Measurements from ENCODE around the gene EFS. TPM values are rescaled to one million over a fixed set of nuclear protein-coding genes. Genes with fewer than 3 reads are reported as not detected.
"Not testable (repeated sequence)": the region's sequence is repeated elsewhere in the genome, so short reads cannot be mapped to it uniquely, and the experiment has no call there.

Gene EFS
- total RNA-seq, 4 donors from 2014 or later: 0.60 to 10.5 (median 3.3) TPM

DNA sequence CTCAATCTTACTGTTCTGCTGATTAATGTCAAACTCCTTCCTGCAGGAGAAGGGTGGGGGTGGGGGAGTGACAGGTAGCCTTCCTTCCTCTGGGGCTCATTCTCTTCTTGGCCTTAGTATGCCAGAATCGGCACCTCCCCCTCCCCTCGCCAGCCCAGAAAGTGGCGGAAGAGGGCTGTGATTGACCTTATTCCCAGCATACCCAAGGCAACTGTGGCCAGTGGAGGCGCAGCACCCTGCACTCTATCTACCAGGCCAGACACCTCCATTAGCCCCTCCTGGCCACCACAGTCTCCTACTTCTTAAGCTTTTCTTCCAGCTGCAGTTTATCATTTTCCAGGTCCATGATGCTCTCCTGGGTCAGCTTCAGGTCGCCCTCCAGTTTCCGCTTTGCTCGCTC, 27.6 kb upstream of the EFS start:
- DNase-seq: no peak
- intact Hi-C loops (cut with DNase I; ENCODE audit: low total_unique reads): no loop called here
- Histone ChIP-seq H3K4me3 (no peak overlapping the region), H3K4me1 (no peaks in the 10 kb centered on the region), H3K9me3 (no peaks in the 10 kb centered on the region), H3K36me3 (no peaks in the 10 kb centered on the region), H3K27ac (no peak overlapping the region), H3K27me3 (no peaks in the 10 kb centered on the region)
- in situ Hi-C loops (cut with MboI; ENCODE audit: low pct_ligation_motif_present in 1 of 4, low pct_unique_long_range_greater_than_20kb in 1 of 4, low sequenced_read_pairs in 3 of 4): loop anchor here in 1 of 4 donors (25.0 kb wide), 1 partner anchor 130 kb away; no protein-coding TSS in a partner anchor
- TF ChIP-seq, protein P1, sequence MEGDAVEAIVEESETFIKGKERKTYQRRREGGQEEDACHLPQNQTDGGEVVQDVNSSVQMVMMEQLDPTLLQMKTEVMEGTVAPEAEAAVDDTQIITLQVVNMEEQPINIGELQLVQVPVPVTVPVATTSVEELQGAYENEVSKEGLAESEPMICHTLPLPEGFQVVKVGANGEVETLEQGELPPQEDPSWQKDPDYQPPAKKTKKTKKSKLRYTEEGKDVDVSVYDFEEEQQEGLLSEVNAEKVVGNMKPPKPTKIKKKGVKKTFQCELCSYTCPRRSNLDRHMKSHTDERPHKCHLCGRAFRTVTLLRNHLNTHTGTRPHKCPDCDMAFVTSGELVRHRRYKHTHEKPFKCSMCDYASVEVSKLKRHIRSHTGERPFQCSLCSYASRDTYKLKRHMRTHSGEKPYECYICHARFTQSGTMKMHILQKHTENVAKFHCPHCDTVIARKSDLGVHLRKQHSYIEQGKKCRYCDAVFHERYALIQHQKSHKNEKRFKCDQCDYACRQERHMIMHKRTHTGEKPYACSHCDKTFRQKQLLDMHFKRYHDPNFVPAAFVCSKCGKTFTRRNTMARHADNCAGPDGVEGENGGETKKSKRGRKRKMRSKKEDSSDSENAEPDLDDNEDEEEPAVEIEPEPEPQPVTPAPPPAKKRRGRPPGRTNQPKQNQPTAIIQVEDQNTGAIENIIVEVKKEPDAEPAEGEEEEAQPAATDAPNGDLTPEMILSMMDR (IDR thresholded peaks at IDR 0.05): no peak
- no peak for TF ChIP-seq POLR2A (IDR thresholded peaks at IDR 0.05)
- TF ChIP-seq POLR2AphosphoS5 (IDR thresholded peaks at IDR 0.05): no peak
- TF ChIP-seq EP300 (IDR thresholded peaks at IDR 0.05; ENCODE audit: low read depth): no peak
- WGBS, 2 donors (ENCODE audit: low coverage in 1 of 2): 81% methylated on average over 7 of the region's 7 CpGs; no CpG with 5 or more reads in 1 of the 2 donors

DNA sequence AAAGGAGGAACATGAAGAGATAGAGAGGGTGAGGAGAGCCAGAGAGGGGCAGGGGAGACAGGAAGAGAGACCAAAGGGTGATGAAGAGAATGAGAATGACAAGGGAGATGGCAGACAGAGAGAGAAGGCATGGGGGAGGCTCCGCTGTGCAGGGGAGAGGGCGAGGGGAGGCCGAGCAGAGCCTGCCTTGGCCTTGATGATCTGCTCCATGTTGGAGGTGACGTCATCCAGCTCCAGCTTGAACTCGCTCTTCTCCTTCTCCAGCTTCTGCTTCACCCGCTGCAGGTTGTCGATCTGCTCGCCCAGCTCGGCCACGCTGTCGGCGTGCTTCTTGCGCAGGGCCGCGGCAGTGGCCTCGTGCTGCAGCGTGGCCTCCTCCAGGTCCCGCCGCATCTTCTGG, 24.9 kb upstream of the EFS start:
- H3K9me3 ChIP-seq; H3K4me1 ChIP-seq; H3K36me3 ChIP-seq; DNase-seq; H3K27me3 ChIP-seq; H3K4me3 ChIP-seq; intact Hi-C loops (cut with DNase I; ENCODE audit: low total_unique reads); H3K27ac ChIP-seq: not testable (repeated sequence)
- in situ Hi-C loops (cut with MboI; ENCODE audit: low pct_ligation_motif_present in 1 of 4, low pct_unique_long_range_greater_than_20kb in 1 of 4, low sequenced_read_pairs in 3 of 4): loop anchor here in 1 of 4 donors (25.0 kb wide), 1 partner anchor 128 kb away; no protein-coding TSS in a partner anchor
- WGBS, 2 donors (ENCODE audit: low coverage in 1 of 2): 94% methylated on average over 3 of the region's 19 CpGs; no CpG with 5 or more reads in 1 of the 2 donors

DNA sequence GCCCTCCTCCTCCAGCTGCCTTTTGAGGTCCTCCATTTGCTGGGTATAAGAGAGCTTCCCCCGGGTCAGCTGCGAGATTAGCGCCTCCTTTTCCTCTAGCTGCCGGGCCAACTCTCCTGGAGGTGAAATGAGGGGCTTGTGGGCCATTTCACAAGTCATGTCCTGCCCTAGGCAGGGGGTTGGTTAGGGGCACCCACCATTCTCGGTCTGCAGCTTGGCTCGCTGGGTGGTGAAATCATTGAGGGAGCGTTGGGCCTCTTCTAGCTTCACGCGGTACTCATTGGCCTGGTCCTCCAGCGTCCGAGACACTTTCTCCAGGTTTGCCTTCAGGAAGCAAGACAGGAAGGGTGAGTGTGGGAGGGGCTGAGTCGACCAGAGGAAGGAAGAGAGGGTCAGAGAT, 24.4 kb upstream of the EFS start:
- Histone ChIP-seq H3K27me3 (no peaks in the 10 kb centered on the region), H3K4me3 (no peak overlapping the region), H3K36me3 (no peaks in the 10 kb centered on the region), H3K27ac (no peak overlapping the region), H3K9me3 (no peaks in the 10 kb centered on the region), H3K4me1 (no peaks in the 10 kb centered on the region)
- 79% methylated on average over 12 of the region's 12 CpGs; no CpG with 5 or more reads in 1 of the 2 donors for WGBS, 2 donors (ENCODE audit: low coverage in 1 of 2)
- in situ Hi-C loops (cut with MboI; ENCODE audit: low pct_ligation_motif_present in 1 of 4, low pct_unique_long_range_greater_than_20kb in 1 of 4, low sequenced_read_pairs in 3 of 4) (loop anchor here in 1 of 4 donors (25.0 kb wide), 1 partner anchor 127 kb away; no protein-coding TSS in a partner anchor), intact Hi-C loops (cut with DNase I; ENCODE audit: low total_unique reads) (no loop called here)
- no peak for DNase-seq
- no peak for TF ChIP-seq EP300 (IDR thresholded peaks at IDR 0.05; ENCODE audit: low read depth)
- TF ChIP-seq POLR2AphosphoS5 (IDR thresholded peaks at IDR 0.05): no peak
- TF ChIP-seq POLR2A (IDR thresholded peaks at IDR 0.05): no peak
- TF ChIP-seq, protein P1 (IDR thresholded peaks at IDR 0.05): no peak

DNA sequence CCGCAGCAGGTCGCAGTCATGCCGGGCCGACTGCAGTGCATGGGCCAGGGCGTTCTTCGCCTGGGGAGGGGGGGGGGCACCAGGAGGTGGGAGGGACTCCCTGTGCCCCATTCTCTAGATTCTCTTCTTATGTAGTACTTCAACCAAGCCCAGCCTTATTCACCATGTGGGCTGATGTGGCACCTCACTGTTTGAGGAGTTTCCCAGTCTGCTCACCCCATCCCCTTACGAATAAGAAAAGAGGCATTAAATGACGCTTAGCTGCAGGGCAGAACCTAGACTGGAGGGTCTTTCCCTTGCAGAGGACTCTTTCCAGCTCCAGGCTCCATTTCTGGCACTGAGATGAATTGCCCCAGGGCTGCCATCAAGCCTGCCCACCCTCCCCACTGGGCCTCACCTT, 24.0 kb upstream of the EFS start:
- no peaks in the 10 kb centered on the region for H3K9me3 ChIP-seq
- H3K36me3 ChIP-seq: no peaks in the 10 kb centered on the region
- no peak for DNase-seq
- intact Hi-C loops (cut with DNase I; ENCODE audit: low total_unique reads) (no loop called here), in situ Hi-C loops (cut with MboI; ENCODE audit: low pct_ligation_motif_present in 1 of 4, low pct_unique_long_range_greater_than_20kb in 1 of 4, low sequenced_read_pairs in 3 of 4) (loop anchor here in 1 of 4 donors (25.0 kb wide), 1 partner anchor 127 kb away; no protein-coding TSS in a partner anchor)
- H3K27ac ChIP-seq: no peak overlapping the region
- WGBS, 2 donors (ENCODE audit: low coverage in 1 of 2): 80 to 97% methylated on average over 1 to 6 of the region's 8 CpGs
- no peaks in the 10 kb centered on the region for H3K4me1 ChIP-seq
- no peaks in the 10 kb centered on the region for H3K27me3 ChIP-seq
- no peak for TF ChIP-seq POLR2A (IDR thresholded peaks at IDR 0.05)
- TF ChIP-seq POLR2AphosphoS5 (IDR thresholded peaks at IDR 0.05): no peak
- no peak for TF ChIP-seq EP300 (IDR thresholded peaks at IDR 0.05; ENCODE audit: low read depth)
- TF ChIP-seq, protein P1 (IDR thresholded peaks at IDR 0.05): no peak
- H3K4me3 ChIP-seq: no peak overlapping the region

Measured in transverse colon (tissue), 4 donors.